Amygdala (tissue), 56 donors: ENCODE results near the gene WNT9A.

Experiments
- DNase-seq, 56 donors: peaks; one replicate each; lab custom pipeline; 2025; lab: John Stamatoyannopoulos, UW

The WNT9A gene

DNA sequence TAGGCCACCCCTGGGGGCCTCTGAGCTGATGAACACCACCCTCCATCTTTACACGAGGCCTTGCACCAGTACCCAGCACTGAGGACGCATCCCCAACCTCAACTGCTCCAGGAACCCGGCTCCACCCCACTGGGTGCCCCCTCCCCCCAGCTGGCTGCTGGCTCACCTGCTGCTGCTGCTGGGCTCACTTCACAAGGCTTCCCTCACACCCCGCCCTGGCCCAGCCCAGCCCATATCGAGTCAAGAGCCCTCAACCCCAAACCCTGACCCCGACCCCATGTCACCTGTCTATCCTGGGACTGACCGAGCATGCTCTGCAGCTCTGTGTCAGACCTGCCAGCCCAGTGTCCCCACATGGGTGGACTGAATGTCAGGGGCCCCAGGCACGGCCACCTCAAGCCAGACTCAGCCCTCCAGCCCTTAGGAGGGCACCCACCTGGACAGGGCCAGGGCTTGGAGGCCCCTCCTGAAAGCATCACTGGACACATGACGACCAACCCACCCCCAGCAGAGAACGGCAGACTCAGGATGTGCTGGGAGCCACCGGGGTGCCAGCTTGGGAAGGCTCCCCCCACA is 21.4 kb downstream of the WNT9A start:
- DNase-seq: no peak

DNA sequence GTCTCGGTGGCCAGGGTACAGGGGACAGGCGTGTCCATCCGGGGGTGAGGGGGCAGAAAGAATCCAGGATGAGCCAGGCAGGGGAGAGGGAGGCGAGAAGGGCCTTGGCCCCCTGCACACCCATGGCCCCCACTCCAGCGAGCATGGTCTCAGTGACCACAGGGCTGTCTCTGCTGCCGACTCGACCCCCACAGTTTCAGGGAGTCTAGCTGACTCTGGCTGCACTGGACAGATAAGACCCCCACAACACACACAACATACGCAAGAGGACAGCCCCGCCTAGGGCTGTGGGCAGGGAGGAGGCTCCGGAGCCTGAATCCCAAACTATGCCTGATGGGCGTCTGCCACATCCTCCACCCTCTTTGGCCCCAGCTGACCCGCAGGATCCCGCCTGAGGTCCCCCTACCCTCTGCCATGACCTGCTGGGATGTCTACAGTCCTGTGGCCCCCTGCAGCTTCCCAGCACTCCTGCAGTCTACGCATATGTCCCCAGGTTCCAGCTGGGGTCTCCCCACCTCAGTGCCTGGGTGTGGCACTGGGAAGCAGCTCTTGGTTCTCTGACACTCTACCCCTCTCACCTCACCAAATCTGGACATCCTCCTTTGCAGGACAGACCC is 22.0 kb downstream of the WNT9A start:
- DNase-seq: no peak

DNA sequence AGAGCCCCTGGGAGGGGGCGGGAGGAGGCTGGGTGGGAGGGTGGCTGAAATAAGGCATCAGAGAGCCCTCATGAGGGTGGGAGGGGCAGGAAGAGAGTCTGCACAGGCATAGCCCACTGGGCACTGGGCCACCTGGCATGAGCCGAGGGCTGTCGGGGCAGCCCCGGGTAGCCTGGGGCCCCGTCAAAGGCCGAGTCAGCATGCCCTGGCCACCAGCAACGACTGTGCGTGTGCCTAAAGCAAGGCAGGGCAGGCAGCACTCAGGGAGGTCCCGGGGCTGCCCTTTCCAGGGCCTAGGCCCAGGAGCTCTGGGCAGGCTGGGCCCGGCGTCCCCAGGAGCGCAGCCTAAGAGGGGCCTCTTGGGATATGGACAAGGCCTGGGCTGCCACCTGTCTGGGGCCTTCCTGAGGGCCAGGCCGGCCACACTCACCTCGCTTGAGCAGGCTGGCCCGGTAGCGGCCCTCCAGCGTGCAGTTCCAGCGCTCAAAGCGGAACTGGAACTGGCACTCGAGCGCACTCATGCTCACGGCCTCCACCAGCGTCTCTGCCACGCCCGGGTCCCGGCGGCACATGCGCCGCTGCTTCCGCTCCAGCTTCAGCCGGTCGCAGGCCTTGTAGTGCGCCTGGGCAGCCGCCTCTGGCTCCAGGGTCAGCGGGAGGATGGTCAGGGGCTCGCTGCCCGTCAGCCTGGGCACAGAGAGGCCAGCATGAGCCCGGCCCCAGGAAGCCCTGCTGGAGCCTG is 22.7 kb downstream of the WNT9A start:
- DNase-seq: no peak

DNA sequence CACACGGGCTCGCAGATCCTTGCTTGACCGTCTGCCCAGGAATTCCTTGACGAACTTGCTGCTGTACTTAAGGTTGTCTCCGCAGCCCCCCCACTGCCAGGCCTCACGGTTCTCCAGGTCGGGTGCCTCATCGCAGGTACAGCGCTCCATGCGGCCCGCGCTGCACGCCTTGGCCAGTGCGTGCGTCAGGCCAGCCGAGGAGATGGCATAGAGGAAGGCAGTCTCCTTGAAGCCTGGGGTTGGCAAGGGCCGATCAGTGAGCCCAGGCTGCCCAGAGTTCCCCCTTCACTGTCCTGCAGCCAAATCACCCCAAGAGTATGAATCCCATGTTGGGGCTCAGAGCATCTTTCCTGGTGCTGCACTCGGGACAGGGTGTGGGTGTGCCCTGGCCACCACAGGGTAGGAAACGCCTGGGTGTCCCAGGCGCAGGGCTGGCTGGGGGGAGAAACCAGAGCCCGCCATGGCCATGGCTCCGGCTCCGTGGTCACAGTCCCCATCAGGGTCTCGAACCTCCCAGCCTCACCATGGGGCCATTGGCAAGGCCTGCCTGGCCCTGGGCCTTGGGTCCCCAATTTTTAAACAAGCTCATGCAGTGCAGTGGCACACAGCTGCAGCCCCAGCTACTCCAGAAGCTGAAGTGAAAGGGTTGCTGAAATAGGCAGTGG is 23.4 kb downstream of the WNT9A start:
- no peak for DNase-seq

DNA sequence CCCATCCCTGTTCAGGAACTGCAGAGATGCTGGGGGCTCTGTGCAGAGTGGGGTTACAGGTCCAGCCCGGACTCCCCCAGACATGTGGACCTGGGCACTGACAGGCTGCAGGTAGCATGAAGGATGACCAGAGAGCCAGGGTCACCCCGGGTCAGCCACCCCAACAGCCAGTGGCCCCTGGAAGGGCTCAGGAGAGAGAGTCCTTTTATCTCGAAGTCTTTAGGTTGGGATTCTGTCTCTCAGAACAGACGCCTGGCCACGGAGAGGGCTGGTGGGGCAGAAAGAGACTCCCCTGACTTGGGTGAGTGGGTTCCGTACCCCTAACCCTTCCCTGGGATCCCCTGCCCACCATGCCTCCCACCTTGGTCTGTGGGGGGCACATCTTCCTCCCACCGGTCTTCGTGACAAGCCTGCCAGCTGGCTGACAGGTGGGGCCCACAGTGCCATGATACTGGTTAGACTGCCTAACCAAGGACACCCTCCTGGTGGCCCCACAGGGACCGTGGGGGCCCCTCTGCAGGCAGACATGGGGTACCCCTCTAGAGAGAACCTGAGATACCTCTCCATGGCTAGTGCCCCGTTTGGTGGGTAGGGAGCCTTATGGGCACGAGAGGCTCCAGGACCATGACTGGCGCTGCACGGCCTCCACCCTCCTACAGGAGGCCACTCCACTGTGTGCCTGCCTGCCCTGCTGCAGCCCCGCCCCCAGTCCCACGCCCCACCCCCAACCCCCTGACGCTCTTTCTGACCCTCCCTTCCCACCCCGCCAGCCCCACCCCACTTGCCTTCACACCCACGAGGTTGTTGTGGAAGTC is 24.2 kb downstream of the WNT9A start:
- no peak for DNase-seq

DNA sequence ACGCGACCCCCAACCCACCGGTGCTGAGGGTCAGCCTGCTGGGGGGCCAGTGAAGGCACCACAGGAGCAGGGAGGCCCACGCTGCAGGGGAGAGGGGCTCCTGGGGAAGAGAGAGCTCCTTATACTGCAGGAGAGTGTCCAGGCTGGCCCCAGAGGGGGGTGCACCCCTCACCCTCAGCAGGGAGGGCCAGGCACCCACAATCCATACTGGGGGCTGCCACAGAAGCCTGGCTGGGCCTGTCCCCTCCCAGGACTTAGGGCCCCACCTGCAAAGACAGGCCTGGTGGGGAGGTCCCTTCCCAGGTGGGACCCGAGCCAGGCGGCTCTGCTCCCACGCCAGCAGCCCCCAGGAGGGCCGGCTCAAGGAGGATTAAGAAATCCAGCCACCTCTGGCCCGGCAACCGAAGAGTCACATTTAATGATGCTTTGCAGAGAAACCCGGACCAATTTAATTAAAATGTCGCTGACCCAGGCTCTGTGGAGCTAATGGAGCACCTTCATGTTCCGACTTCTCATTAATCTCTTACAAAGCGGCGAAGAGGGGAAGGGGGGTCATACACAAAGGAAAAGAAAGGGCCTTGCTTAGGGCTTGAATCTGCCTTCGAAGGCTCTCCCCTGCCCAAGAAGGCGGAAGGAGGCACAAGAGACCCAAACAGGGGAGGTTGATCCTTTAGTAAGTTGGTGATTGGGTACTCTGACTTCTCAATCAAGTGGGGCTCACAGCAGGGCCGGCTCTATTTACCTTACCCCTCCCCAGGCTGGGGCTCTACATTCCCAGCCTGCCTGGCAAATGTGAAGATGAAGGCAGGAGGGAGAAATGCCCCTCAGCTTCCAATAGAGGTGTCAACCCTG is 25.0 kb downstream of the WNT9A start:
- DNase-seq: no peak

DNA sequence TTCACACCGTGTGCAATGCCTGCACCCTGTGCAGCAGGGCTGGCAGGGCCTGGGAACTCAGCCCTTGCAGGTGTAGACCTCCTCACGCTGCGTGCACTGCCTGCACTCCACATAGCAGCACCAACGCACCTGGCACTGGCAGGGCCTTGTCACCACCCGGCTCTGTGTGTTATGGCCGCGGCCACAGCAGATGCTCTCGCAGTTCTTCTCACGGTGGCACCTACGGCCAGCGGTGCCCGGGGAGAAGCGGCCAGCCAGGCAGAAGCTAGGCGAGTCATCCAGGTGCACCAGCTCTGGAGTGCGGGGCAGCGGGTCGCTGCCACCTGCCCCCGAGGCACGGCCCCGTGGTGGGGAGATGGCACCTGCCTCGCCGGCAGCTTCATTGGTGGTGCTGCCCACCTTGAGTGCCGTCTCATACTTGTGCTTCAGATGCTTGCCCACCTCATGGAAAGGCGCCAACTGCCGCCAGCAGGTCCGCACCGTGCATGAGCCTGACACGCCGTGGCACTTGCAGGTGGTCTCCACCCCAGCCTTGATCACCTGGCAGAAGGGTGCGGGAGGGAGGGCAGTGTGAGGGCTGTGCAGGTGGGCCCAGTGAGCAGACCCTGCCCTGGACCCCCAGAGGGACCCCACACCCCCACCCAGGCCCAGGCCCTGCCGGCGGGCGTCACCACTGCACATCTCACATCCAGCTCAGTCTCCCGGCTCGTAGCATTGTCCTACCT is 26.1 kb downstream of the WNT9A start:
- DNase-seq: no peak

DNA sequence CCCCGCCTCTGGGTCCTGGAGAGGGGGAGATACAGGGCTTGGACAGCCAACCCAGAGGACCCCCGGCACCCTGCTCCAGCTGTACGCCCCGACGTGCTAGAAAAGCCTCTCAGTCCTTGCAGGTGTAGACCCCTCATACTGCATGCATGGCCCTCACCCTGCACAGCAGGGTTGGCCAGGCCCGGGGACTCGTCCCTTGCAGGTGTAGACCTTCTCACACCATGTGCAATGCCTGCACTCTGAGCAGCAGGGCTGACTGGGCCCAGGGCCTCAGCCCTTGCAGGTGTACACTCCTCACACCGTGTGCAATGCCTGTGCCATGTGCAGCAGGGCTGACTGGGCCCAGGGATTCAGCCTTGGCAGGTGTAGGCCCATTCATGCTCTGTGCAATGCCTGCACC is 26.8 kb downstream of the WNT9A start:
- DNase-seq: no peak

DNA sequence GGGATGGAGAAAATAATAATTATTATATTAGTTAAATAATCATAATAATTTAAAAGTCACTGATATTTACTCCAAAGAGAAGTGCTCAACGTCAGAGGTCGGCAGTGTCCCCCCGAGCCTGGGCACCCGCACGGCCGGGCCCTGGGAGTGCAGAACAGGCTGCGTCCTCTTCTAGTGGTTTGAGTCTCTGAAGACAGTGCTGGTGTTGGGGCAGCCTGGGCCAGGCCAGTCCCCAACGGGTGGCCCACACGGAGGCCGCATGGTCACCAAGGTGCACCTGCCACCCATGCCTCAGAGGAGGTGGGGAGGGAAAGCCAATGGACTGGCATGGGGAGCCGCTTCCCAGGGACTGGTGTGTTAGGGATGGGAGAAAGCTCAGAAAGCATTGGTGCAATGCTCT is 27.3 kb downstream of the WNT9A start:
- no peak for DNase-seq

DNA sequence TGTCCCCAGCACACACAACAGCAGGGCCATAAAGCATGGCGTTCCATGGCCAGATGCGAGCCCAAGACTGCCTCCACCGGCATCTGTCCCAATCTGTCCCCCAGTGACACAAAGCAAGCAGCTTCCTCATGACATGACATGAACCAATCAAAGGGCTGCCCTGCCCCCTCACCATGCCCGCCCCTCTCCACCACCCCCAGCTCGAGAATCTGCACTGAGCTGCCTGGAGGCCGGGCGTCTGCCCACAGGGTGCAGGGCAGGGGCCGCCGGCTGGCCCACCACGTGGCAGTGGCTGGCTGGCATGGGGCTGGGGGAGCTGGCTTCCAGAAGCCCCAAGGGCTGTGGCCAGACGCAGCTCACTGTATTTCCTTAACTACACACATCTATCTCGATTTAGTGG is 27.8 kb downstream of the WNT9A start:
- DNase-seq: peak in 23 of 56 donors; percentile 10 to 71 (median 33)

DNA sequence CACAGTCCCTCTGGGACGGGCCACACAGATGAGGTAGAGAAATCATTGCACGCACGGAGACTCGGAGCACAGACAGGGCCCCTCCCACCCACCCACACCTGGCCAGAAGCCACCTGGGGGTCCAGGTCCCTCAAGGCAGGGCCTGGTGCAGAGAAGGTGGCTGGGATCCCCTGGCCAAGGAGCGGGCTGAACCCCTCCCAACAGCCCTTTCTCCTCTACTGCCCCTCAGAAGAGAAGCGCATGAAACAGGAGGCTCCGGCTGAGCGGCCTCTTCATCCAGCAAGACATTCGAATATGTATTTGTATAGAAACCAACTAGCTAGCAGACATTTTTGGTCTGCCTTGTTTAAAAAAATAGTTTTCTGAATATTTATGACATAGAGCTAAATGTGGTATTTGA is 29.0 kb downstream of the WNT9A start:
- DNase-seq: no peak

DNA sequence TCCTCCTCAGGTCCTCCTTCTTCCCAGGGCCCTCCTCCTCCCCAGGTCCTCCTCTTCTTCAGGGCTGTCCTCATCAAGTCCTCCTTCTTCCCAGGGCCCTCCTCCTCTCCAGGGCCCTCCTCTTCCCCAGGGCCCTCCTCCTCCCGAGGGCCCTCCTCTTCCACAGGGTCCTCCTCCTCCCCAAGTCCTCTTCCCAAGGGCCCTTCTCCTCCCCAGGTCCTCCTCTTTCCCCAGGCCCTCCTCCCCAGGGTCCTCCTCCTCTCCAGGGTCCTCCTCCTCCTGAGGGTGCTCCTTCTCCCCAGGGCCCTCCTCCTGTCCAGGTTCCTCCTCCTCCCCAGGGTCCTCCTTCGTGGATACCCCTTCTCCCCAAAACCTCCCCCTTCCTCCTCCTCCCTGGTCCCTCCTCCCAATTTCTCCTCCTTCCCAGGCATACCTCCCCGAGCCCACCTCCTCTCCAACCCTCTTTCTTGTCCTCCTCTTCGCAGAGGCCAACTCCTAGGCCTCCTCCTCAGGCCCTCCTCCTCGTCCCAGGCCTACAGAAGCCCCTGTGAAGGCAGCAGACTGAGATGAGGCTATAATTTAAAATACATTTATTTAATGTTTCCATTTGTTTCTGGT is 29.5 kb downstream of the WNT9A start:
- DNase-seq: no peak

DNA sequence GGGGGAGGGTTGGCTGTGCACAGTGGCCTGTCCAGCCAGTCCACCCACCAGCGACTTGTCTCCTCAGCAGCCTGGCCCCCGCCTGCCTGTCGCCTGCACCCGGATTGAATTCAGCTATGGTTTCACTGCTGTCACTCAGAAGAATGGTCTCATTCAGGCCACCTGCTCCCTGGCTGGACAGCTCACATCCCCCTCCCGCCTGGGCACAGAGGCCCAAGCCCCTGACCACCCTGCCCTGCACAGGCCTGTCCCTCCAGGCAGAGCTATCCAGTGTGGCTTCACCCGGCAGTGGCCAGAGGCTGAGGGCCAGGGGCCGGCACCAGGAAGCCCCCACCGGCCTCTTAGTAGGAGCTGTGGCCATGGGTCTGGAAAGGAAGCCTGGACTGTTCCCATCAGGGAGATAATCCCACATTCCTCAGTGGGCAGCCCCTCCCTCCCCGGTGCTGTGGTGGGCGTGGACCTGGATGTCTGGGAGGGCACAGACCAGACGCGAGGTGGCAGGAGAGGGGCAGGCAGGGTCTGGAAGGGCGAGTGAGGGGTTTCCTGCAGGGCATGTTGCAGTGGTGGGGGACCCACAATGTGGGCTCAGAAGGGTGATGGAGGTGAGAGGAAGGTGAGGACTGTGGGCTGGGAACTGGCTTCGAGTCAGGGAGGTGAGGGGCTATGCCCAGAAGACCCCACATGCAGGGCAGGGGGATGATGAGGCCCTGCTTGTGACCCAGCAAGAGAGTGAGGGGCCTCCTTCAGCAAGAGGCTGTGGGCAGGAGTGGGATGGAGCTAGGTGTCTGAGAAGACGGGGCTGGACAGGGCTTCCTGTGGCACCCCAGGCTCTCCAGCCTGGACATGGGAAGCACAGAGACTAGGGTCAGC is 30.4 kb downstream of the WNT9A start:
- DNase-seq: peak in 40 of 56 donors; percentile 13 to 88 (median 52)

DNA sequence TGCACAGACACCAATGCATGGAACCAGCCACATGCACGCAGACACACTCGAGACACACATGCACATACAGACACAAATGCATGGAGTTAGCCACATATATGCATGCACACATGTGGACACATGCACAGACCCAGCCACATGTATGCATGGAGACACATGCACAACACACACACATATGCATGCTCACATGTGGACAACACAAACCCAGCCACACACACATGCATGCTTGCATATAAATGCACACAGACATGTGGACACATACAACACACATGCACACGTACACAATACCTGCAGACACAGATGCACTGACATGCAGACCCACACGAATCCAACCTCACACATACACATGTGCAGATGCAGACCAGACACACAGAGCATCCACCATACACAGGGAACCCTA is 31.1 kb downstream of the WNT9A start:
- DNase-seq: no peak

DNA sequence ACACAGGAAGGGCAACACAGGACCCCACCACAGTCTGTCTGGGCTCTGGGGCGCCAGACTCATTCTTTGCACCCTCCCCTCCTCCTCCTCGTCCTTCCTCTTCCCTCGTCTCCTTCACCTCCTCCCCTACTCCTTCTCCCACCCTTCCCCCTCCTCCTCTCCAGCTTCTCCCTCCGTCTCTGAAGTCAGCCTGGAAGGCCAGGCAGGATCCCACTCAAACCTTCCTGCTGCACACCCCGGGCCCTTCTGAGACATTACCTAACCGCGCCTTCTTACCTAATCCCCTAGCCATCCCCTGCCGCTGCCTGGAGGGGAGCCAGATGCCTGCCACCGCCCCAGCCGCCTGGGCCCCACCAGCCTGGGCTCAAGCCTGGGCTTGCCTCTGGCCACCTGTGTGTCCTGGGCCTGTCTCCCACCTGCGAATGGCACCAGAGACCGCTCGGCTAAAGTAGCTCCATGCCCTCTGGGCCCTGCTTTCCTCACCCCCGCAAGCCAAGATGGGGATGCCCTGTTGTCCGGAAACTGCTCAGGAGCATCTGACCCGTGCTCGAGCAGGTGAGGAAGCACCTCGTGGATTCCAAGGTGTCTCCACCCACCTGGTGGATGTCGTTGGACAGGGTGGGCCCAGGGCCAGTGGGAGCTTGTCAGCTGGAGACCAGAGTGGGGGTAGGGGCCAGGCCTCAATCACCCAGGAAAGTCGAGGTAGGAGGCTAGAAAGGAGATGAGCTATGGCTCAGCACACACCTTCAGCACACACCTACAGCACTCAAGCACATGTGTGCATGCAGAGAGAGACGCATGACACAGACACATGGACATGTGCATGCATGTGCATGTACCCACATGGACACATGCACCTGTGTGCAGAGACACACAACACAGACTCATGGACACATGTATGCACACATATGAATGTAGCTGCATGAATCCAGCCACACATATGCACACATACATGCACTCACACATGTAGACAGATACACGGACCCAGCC is 31.9 kb downstream of the WNT9A start:
- DNase-seq: no peak

DNA sequence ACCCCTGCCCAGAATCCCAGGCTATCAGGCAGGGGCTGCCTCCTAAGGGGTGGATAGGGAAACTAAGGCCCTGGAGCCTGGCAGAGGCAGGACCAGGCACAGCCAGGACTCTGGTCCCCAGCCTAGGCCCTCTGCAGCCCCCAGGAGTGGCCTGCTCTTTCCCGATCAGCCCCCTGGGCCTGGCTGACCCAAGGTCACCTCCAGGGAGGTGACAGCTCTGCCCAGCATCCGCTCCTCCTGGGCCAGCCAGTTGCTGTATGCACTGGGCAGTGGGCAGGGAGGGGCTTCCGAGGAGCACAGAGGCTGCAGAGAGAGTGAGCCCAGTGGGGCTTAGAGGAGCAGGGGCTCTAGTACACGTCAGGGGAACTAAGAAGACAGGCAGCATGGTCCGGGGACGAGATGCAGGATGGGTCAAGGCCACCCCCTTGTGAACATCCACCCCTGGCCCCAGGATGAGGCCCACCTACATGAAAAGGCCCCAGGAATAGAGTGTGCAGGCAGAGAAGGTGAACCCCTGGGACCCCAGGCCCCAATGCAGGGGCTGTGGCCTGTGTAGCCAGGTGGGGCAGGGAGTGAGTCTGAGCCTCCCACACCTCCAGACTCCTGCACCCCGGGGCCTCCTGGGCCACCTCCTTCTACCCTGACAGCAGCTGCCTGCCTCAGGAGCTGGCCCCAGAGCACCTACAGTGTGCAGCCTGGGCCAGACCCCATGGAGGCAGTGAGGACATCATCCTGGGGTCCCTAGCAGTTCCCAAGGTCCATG is 32.8 kb downstream of the WNT9A start:
- no peak for DNase-seq
